ENCODE data around the gene DIPK1B.

DIPK1B gene

GRCh38 chr9:136683755-136684154, 28.6 kb upstream of the DIPK1B start:
- H4K12ac ChIP-seq (ENCODE audit: low read depth, low read length) = no peak overlapping the region
- no peaks in the 10 kb centered on the region for H3K9me3 ChIP-seq (ENCODE audit: insufficient read depth, low read depth, low read length)
- no peak overlapping the region for H2BK12ac ChIP-seq (ENCODE audit: low read length)
- no peak overlapping the region for H3K23ac ChIP-seq (ENCODE audit: low read length)
- no peak for DNase-seq
- no peak overlapping the region for H4K91ac ChIP-seq (ENCODE audit: low read depth, low read length)
- no peak overlapping the region for H3K4ac ChIP-seq (ENCODE audit: low read depth, low read length)
- H2AFZ ChIP-seq (ENCODE audit: insufficient read depth, low read length, poor library complexity) = no peak overlapping the region
- no peak overlapping the region for H3K27ac ChIP-seq (ENCODE audit: low read depth, low read length)
- no peaks in the 10 kb centered on the region for H3K36me3 ChIP-seq (ENCODE audit: control insufficient read depth in 1 of 2, insufficient read depth in 2 of 2, low read length in 2 of 2)
- H2BK5ac ChIP-seq (ENCODE audit: low read depth, low read length, poor library complexity) = no peak overlapping the region
- H4K8ac ChIP-seq (ENCODE audit: low read depth, low read length) = no peak overlapping the region
- no CpG with 5 or more reads among the region's 14 CpGs for WGBS (ENCODE audit: extremely low coverage, insufficient coverage, insufficient read length)
- H2AK5ac ChIP-seq (ENCODE audit: low read length) = no peak overlapping the region
- peaks cover 8% of the 10 kb centered on the region for H3K79me1 ChIP-seq (ENCODE audit: low read length)
- peaks cover 0 to 5% of the 10 kb centered on the region in 2 experiments for H3K4me1 ChIP-seq (ENCODE audit: control insufficient read depth in 1 of 2, insufficient read depth in 2 of 2, low read length in 2 of 2)
- no peak overlapping the region for H3K18ac ChIP-seq (ENCODE audit: low read length)
- no peak overlapping the region for H2BK120ac ChIP-seq (ENCODE audit: insufficient read depth, low read length, poor library complexity)
- H3K14ac ChIP-seq (ENCODE audit: low read length) = no peak overlapping the region
- no peak overlapping the region for H3K4me3 ChIP-seq (ENCODE audit: low read depth, low read length)
- peaks cover 3% of the 10 kb centered on the region for H3K79me2 ChIP-seq (ENCODE audit: control insufficient read depth, insufficient read depth, low read length, poor library complexity)
- no peak overlapping the region for H3K9ac ChIP-seq (ENCODE audit: low read length)
- peaks cover 5% of the 10 kb centered on the region for H3K27me3 ChIP-seq (ENCODE audit: insufficient read depth, low read length)
- H3K4me2 ChIP-seq (ENCODE audit: low read length) = no peak overlapping the region

GRCh38 chr9:136684339-136684738, 28.0 kb upstream of the DIPK1B start:
- Histone ChIP-seq H3K4ac (ENCODE audit: low read depth, low read length) (no peak overlapping the region), H4K91ac (ENCODE audit: low read depth, low read length) (no peak overlapping the region), H2BK120ac (ENCODE audit: insufficient read depth, low read length, poor library complexity) (no peak overlapping the region), H3K79me1 (ENCODE audit: low read length) (peaks cover 8% of the 10 kb centered on the region), H2BK5ac (ENCODE audit: low read depth, low read length, poor library complexity) (no peak overlapping the region), H3K4me3 (ENCODE audit: low read depth, low read length) (no peak overlapping the region), H2AK5ac (ENCODE audit: low read length) (no peak overlapping the region), H3K23ac (ENCODE audit: low read length) (no peak overlapping the region), H2BK12ac (ENCODE audit: low read length) (no peak overlapping the region), H3K9me3 (ENCODE audit: insufficient read depth, low read depth, low read length) (no peaks in the 10 kb centered on the region), H4K8ac (ENCODE audit: low read depth, low read length) (no peak overlapping the region), H3K9ac (ENCODE audit: low read length) (no peak overlapping the region), H4K12ac (ENCODE audit: low read depth, low read length) (no peak overlapping the region), H3K4me2 (ENCODE audit: low read length) (no peak overlapping the region), H3K27ac (ENCODE audit: low read depth, low read length) (no peak overlapping the region), H3K79me2 (ENCODE audit: control insufficient read depth, insufficient read depth, low read length, poor library complexity) (peaks cover 3% of the 10 kb centered on the region), H3K18ac (ENCODE audit: low read length) (no peak overlapping the region), H3K36me3 (ENCODE audit: control insufficient read depth in 1 of 2, insufficient read depth in 2 of 2, low read length in 2 of 2) (no peaks in the 10 kb centered on the region), H3K4me1 (ENCODE audit: control insufficient read depth in 1 of 2, insufficient read depth in 2 of 2, low read length in 2 of 2) (peaks cover 0 to 5% of the 10 kb centered on the region in 2 experiments), H3K14ac (ENCODE audit: low read length) (no peak overlapping the region), H2AFZ (ENCODE audit: insufficient read depth, low read length, poor library complexity) (no peak overlapping the region), H3K27me3 (ENCODE audit: insufficient read depth, low read length) (peaks cover 5% of the 10 kb centered on the region)
- no CpG with 5 or more reads among the region's 15 CpGs for WGBS (ENCODE audit: extremely low coverage, insufficient coverage, insufficient read length)
- no peak for DNase-seq

GRCh38 chr9:136684799-136685198, 27.6 kb upstream of the DIPK1B start:
- no peak overlapping the region for H3K4ac ChIP-seq (ENCODE audit: low read depth, low read length)
- H2BK120ac ChIP-seq (ENCODE audit: insufficient read depth, low read length, poor library complexity) = no peak overlapping the region
- no peak overlapping the region for H3K4me3 ChIP-seq (ENCODE audit: low read depth, low read length)
- H3K27me3 ChIP-seq (ENCODE audit: insufficient read depth, low read length) = peaks cover 5% of the 10 kb centered on the region
- H2BK12ac ChIP-seq (ENCODE audit: low read length) = no peak overlapping the region
- H3K36me3 ChIP-seq (ENCODE audit: control insufficient read depth in 1 of 2, insufficient read depth in 2 of 2, low read length in 2 of 2) = no peaks in the 10 kb centered on the region
- no peak overlapping the region for H2BK5ac ChIP-seq (ENCODE audit: low read depth, low read length, poor library complexity)
- H2AK5ac ChIP-seq (ENCODE audit: low read length) = no peak overlapping the region
- H3K23ac ChIP-seq (ENCODE audit: low read length) = no peak overlapping the region
- H3K18ac ChIP-seq (ENCODE audit: low read length) = no peak overlapping the region
- H3K14ac ChIP-seq (ENCODE audit: low read length) = no peak overlapping the region
- H4K91ac ChIP-seq (ENCODE audit: low read depth, low read length) = no peak overlapping the region
- no peaks in the 10 kb centered on the region for H3K9me3 ChIP-seq (ENCODE audit: insufficient read depth, low read depth, low read length)
- no peak overlapping the region for H4K8ac ChIP-seq (ENCODE audit: low read depth, low read length)
- peaks cover 0 to 5% of the 10 kb centered on the region in 2 experiments for H3K4me1 ChIP-seq (ENCODE audit: control insufficient read depth in 1 of 2, insufficient read depth in 2 of 2, low read length in 2 of 2)
- H3K9ac ChIP-seq (ENCODE audit: low read length) = no peak overlapping the region
- WGBS (ENCODE audit: extremely low coverage, insufficient coverage, insufficient read length) = no CpG with 5 or more reads among the region's 15 CpGs
- H3K4me2 ChIP-seq (ENCODE audit: low read length) = no peak overlapping the region
- H2AFZ ChIP-seq (ENCODE audit: insufficient read depth, low read length, poor library complexity) = no peak overlapping the region
- no peak overlapping the region for H3K27ac ChIP-seq (ENCODE audit: low read depth, low read length)
- no peak overlapping the region for H4K12ac ChIP-seq (ENCODE audit: low read depth, low read length)
- peaks cover 3% of the 10 kb centered on the region for H3K79me2 ChIP-seq (ENCODE audit: control insufficient read depth, insufficient read depth, low read length, poor library complexity)
- H3K79me1 ChIP-seq (ENCODE audit: low read length) = peaks cover 8% of the 10 kb centered on the region
- DNase-seq = no peak

- Histone ChIP-seq H2AFZ (ENCODE audit: insufficient read depth, low read length, poor library complexity) (no peak overlapping the region), H2AK5ac (ENCODE audit: low read length) (no peak overlapping the region), H3K36me3 (ENCODE audit: control insufficient read depth in 1 of 2, insufficient read depth in 2 of 2, low read length in 2 of 2) (no peaks in the 10 kb centered on the region), H4K12ac (ENCODE audit: low read depth, low read length) (no peak overlapping the region), H3K18ac (ENCODE audit: low read length) (no peak overlapping the region), H4K8ac (ENCODE audit: low read depth, low read length) (no peak overlapping the region), H3K9ac (ENCODE audit: low read length) (no peak overlapping the region), H3K4ac (ENCODE audit: low read depth, low read length) (no peak overlapping the region), H3K23ac (ENCODE audit: low read length) (no peak overlapping the region), H3K79me1 (ENCODE audit: low read length) (peaks cover 8% of the 10 kb centered on the region), H4K91ac (ENCODE audit: low read depth, low read length) (no peak overlapping the region), H3K4me1 (ENCODE audit: control insufficient read depth in 1 of 2, insufficient read depth in 2 of 2, low read length in 2 of 2) (peaks cover 0 to 5% of the 10 kb centered on the region in 2 experiments), H3K14ac (ENCODE audit: low read length) (no peak overlapping the region), H2BK12ac (ENCODE audit: low read length) (no peak overlapping the region), H3K9me3 (ENCODE audit: insufficient read depth, low read depth, low read length) (no peaks in the 10 kb centered on the region), H2BK5ac (ENCODE audit: low read depth, low read length, poor library complexity) (no peak overlapping the region), H3K27ac (ENCODE audit: low read depth, low read length) (no peak overlapping the region), H3K4me3 (ENCODE audit: low read depth, low read length) (no peak overlapping the region), H2BK120ac (ENCODE audit: insufficient read depth, low read length, poor library complexity) (no peak overlapping the region), H3K27me3 (ENCODE audit: insufficient read depth, low read length) (peaks cover 5% of the 10 kb centered on the region), H3K79me2 (ENCODE audit: control insufficient read depth, insufficient read depth, low read length, poor library complexity) (peaks cover 3% of the 10 kb centered on the region), H3K4me2 (ENCODE audit: low read length) (no peak overlapping the region)
- DNase-seq = no peak
- no CpG with 5 or more reads among the region's 7 CpGs for WGBS (ENCODE audit: extremely low coverage, insufficient coverage, insufficient read length)
Observed at GRCh38 chr9:136685216-136685615, 27.2 kb upstream of the DIPK1B start.

Data from trophoblast cell (in vitro differentiated cells and primary cell).